HG03442 (cell line): ENCODE data around the gene AACS.
"Not testable (repeated sequence)": the region's sequence is repeated elsewhere in the genome, so short reads cannot be mapped to it uniquely, and the experiment has no call there.

Source experiments
- ATAC-seq: cut with Tn5 transposase; IDR thresholded peaks from one replicate; pipeline ENCODE4 v1.9.1; 2021; ENCODE audit warnings: mild to moderate bottlenecking, moderate library complexity; ENCODE audit not compliant: unreplicated experiment

Gene AACS

DNA sequence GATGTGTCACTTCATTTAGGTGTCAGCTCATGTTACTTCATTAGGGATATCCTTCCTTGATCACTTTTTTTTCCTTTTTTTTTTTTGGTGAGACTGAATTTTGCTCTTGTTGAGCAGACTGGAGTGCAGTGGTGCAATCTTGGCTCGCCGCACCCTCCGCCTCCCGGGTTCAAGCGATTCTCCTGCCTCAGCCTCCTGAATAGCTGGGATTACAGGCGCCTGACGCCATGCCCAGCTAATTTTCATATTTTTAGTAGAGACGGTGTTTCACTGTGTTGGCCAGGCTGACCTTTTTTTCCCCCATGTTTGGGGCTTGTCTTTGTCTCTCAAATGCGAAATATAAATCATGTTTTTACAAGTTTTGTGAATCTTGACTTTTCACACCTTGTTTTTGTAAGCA is 9.6 kb upstream of the AACS start:
- ATAC-seq = no peak

DNA sequence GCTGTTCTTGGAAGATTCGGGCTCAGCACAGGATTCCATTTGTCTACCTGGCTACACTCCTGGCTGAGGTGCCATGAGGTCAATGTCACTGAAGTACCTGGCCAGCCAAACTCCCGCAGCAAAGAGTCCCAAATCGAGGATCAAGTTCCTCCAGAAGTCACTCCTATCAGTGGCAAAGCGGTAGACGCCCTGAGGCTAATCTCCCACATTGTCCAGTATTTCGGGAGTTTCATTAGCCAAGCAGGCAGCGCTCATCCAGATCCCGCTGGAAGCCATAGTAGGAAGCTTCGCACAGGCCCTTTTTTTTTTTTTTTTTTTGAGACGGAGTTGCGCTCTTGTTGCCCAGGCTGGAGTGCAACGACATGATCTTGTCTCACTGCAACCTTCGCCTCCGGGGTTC is 8.9 kb upstream of the AACS start:
- ATAC-seq = no peak

DNA sequence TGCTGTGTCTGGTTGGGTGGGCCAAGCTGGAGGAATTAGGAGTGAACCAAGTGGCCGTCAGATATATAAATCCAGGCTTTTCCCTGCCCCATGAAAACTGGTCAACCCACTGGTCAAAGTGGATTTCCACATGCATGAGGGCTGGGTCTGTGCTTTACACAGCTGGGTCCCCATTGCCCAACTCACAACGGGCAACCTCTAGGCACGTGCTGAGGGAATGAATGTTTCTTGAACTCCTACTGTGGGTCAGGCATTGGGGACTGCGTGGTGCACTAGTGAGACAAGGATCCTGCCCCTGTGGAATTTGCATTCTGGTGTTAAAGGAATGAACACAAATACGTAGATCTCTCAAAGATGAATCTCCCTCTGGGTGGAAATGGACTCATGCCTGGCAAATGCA is 7.5 kb upstream of the AACS start:
- ATAC-seq = no peak

DNA sequence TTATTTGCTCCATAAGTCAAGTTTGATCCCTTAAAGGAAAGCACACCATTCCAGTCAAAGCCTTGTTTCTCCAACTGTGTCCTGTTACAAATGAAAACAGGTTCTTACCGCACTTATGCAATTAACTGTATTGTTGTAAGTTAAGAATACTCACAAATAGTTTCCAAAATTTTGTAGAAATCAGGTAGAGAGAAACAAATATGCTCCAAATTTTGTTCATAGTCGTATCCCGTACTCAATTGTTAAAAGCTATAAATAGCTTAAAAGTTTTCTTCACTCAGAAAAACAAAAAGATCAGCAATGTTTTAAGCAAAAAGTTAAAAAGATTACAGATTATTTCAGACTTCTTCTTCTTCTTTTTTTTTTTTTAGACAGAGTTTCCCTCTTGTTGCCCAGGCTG is 4.0 kb upstream of the AACS start:
- no peak for ATAC-seq

DNA sequence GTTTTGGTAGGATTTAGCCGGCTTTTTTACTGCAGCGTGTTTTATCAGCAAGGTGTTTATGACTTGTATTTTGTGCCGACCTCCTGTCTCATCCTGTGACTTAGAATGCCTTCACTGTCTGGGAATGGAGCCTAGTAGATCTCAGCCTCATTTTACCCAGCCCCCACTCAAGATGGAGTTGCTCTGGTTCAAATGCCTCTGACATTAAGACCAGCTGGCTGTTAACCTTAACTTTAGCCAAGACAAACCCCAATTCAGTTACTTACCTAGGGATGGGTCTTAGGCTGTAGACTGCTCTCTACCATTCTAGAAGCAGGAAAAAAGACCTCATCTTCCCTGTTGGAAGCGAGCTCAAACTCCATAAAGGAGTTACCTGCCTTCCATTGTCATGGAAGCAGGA is 1.7 kb upstream of the AACS start:
- not testable (repeated sequence) for ATAC-seq

DNA sequence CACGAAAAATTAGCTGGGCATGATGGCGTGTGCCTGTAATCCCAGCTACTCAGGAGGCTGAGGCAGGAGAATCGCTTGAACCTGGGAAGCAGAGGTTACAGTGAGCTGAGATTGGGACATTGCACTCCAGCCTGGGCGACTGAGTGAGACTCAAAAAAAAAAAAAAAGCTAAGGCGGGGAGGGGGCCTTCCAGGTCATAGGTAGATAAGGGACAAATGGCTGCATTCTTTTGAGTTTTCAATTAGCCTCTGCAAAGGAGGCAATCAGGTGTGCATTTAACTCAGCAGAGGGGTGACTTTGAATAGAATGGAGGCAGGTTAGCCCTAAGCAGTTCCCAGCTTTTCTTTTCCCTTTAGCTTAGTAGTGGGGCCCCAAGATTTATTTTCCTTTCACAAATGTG is 743 bp upstream of the AACS start:
- ATAC-seq = no peak

DNA sequence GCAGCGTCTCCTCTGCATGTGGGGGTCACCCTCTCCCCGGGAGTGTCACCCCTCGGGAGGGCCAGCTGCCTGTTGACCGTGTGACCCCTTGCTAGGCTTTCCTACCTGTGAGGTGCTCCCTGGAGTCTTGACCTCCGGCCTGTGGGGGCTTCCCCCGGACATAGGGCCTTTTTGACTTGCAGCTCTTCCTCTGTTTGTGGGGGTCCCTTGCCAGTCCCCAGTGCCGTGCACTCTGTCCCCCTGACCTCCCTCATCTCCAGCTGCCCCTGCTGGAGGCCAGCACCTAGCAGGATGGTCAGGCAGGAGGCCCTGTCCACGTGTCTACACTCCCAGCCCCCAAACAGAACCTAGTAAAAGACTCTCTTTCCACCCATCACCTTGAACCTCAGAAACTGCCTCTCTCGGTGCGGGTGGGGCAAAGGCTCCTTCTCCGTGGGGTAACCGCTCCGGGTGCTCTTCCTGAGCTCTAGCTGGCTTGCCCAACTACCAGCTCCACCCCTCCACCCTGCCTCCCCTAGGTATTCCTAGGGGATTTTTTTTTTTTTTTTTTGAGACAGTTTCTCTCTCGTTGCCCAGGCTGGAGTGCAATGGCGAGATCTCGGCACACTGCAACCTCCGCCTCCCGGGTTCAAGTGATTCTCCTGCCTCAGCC is 810 bp downstream of the AACS start:
- no peak for ATAC-seq

DNA sequence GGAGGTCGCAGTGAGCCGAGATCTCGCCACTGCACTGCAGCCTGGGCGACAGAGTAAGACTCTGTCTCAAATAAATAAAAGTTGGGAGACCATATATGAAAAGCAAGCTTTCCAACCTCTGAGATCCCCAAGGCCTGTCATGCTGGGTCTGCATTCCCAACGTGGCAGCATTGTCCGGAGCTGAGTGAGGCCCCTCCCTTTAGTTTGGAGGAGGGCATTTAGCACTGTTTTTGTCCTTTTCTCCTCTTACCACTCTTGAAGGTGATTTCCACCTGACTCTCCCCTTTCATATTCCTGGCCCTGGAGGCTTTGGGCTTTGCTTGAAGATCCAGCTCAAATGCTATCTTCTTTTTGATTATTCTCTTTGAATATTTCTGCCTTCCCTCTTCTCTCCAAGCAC is 3.2 kb downstream of the AACS start:
- no peak for ATAC-seq

DNA sequence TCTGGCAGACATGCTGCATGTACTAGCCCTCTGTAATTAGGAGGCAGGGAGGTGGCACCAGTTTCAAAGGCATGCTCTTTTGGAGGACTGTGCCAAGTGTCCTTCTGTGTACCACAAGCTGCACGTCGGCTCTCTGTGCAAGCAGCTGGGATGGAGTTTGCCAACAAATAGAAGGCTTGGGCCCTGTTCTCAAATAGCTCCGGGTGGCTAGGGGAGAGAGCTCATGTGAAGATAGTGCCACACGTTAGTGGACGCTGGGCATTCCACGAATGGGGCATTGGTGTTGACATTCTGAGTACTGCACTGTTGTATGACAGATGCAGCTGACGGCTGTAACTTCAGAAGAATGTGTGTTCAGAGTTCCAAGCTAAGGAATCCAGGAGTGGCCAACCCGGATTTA is 4.4 kb downstream of the AACS start:
- ATAC-seq = no peak

DNA sequence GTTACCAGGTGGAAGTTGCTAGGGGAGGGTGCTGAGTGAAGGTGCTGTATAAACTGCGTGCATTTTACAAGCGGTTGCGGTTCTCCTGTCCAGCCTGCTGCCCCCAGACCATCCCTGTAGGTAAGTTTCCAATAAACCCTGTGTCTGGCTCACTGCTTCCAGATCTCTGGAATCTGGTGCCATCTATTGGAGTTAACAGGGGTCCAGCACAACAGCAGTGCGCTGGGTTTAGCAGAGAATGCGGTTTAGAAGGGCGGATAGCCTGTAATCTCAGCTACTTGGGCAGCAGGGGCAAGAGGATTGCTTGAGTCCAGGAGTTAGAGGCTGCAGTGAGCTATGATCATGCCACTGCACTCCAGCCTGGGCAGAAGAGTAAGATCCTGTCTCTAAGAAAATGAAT is 4.9 kb downstream of the AACS start:
- ATAC-seq = no peak

DNA sequence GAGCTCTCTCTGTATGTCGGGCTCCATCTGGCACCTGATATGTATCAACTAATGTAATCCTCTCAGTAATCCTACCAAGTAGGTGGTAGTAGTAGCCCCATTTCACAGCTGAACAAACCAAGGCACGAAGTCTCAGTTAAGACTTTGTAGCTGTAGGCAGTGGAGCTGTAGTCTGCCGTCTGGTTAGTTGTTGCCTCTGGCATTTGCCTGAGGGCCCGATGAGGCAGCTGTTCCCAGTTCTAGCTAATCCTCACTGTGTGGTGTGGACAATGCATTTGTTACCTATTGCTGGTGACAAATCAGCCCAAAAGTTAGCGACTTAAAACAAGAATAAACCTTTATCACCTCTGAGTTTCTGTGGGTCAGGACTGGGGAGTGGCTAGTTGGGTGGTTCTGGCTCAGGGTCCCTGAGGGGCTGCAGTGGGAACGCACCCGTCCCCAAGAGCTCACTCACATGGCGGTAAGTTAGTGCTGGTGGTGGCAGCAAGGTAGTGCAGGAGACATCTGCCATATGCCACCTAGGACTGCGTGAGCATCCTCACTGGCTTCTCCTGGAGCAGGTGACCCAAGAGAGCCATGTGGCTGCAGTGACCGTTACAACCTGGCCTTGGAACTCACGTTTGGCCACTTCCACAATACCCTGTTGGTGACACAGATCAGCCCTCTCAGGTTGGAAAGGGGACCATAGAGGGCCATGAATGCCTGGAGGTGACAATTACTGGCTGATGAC is 5.6 kb downstream of the AACS start:
- ATAC-seq = no peak

DNA sequence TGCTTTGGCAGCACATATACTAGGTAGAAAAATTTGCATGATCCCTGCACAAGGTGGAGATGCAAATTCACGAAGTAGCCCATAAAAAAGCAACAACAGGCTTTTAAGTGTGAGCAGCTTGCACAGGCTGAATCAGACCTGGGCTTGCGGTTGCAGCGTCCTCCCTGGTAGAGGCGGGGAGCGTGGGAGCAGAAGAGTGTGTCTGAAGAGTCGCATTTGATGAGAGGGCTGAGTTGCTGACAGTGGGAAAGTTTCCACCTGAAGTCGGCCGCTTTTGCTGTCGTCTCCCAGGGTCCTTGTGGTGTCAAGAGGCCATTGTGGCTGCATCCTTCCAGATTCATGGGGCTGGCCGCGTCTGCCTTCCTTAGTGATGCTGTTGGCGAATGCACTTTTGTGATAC is 6.2 kb downstream of the AACS start:
- no peak for ATAC-seq

DNA sequence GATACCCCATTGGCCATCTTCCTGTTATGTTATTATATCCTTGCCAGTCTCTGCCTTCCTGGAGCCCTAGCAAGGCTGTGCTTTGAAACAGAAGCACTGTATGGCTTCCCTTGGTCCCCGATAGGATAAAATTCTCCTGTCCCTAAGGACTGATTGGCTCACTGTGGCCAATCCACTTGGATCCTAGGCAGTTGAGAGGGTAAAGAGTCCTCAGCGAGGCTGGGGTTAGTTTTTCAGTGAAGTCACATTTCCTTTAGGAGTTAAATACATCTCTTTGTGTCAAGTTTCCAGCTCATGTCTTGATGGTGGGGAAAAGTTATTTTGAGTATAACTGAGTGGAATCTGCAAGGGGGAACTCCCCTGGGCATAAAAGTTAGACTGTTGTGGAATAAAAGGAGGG is 7.3 kb downstream of the AACS start:
- ATAC-seq = no peak

DNA sequence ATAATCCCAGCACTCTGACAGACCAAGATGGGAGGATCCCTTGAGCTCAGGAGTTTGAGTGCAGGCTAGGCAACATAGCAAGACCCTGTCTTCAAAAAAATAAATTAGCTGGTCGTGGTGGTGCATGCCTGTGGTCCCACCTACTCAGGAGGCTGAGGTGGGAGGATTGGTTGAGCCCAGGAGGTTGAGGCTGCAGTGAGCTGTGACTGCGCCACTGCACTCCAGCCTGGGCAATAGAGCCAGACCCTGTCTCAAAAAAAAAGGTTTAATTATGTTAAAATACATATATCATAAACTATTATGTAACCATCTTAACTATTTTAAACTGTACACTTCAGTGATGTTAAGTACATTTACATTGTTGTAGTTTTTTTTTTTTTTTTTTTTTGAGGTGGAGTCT is 9.1 kb downstream of the AACS start:
- ATAC-seq = not testable (repeated sequence)

DNA sequence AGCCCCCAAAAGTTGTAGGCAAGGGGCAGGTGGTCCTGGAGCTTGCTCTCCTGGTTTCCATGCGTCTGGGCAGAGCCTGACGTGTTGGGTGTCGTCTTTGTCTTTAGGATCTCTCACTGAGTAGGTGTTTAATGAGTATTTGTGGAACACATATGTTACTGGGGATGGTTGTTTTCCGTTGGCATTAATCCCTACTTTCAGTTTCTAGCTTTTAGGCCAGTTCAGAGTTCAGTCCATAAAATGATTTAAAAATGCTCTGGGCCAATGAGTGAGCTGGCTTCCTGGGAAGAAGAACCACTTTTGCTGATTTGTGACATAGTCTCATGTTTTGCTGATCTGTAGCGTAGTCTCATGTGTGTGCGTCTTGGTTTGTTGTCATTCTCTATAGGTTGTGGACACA is 10.9 kb downstream of the AACS start:
- no peak for ATAC-seq

DNA sequence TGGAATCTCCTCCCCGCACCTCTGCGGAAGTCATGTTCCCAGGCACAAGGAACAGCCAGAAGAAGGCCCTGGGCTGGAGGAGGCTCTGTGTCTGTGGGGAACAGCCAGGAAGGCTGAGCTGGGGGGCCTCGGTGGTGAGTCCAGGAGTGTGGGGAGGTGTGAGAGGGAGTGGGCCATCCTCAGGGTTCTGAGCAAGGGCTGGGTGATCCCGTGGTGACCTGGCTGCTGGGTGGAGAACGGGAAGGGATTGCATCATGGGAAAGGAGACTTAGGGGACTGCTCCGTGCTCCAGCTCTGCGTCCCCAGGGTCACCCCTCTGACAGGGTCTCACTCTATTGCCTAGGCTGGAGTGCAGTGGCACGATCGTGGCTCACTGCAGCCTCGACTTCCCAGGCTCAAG is 13.8 kb downstream of the AACS start:
- ATAC-seq = no peak

DNA sequence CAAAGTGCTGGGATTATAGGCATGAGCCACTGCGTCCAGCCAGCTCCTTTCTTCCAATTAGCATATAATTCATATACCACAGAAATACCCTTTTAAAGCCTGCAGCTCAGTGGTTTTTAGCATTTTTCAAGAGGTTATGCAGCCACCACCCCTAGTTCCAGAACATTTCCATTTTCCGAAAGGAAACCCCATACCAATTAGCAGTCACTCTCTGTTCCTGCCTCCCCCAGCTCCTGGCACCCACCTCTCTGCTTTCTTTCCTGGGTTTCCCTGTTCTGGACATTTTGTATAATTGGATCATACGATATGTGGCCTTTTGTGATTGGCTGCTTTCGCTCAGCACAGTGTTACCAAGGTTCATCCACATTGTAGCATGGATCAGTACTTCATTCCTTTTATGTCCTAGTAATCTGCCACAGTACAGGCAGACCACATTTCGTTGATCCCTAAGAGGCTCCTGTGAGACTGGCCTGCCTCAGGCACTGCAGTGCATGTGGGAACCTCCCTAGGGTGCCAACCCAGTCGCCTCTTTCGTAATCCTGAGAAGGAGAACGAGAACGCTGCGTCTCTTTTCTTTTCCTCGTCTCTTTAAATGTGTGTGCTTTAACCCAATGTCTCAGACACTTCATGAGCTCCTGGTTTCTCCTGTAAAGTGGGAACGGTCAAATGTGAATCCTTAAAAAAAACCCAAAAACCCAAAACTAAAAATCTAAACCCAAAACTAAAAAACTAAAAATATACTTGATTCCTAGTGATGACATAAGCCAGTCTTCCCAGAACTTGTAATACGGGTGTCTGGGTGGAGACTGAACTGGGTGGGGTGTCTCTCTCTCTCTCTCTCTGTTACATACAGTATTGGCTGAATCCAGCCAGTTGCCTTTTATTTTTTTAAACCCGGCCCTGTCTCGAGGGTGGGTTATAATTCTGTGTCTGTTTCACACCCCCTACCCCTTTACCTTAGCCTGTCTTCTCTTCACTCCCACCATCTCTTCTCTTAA is 14.7 kb downstream of the AACS start:
- ATAC-seq = no peak

DNA sequence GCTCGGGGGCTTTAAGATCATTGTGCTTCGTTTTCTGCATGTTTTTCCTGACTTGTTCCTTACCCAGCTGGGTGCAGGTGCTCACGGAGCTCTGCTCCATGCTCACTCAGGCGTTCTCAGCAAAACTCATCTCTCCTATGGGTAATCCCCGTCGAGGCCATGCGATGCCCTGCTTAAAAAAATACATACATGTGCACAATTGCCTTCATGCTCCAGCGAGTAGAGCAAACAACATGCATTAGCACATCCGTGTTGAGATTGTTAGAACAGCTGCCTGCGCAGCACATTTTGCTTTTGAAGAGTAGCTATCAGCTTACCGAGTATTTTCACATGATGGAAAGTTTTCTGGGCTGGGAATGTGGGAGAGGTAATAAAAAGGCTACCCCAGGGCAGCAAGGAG is 16.2 kb downstream of the AACS start:
- no peak for ATAC-seq

DNA sequence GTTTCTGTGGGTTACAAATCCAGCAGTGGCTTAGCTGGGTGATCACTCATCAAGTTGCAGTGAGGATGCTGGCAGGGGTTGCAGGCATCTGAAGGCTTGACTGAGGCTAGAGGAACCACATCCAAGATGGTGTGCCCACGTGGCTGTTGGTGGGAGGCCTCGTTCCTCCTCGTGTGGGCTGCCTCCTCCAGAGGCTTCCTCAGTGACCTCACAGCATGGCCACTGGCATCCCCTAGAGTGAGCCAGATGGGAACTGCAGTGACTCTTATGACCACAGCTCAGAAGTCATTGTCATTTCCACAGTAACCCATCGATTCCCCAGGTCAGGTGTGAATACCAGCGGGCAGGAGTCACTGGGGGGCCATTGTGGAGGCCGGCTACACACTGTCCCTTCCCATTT is 17.8 kb downstream of the AACS start:
- no peak for ATAC-seq

DNA sequence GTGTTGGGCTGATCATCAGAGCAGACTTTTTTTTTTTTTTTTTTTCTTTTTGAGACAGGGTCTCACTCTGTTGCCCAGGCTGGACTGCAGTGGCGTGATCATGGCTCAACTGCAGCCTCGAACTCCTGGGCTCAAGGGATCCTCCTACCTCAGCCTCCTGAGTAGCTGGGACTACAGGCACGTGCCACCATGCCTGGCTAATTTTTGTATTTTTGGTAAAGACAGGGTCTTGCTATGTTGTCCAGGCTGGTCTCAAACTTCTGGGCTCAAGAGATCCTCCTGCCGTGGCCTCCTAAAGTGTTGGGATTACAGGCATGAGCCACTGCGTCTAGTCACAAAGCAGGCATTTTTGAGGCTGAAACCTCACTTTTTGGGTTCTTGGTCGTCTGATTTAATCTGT is 23.0 kb downstream of the AACS start:
- not testable (repeated sequence) for ATAC-seq

DNA sequence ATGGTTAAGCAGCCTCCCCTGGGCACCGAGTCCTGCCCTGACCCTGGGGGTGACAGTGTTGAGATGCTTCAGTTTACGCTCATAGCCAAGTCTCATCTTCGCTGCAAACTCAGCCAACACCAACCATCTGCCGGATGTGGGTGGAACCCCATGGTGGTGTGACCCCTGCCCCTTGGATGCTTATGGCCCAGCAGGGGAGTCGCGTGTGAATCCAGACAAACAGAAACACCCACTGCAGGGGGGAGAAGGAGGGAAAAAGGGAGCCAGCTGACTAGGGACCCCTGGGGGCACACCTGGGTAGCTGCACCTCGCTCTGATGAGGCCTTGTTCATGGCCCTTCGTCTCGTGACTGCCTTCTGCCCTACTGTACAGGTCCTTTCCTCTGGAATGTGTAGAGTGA is 23.8 kb downstream of the AACS start:
- no peak for ATAC-seq

DNA sequence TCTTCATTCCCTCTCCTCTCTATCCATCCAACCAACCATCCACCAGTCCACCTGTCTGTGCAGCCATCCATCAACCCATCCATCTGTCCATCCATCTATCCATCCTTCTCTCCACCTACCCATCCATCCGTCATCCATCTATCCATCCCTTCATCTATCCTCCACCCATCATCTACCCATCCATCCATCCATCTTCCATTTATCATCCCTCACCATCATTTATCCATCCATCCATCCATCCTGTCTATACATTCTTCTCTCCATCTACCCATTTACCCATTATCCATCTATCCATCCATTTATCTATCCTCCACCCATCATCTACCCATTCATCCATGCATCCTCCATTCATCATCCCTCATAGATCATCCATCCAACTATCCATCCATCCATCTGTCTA is 24.4 kb downstream of the AACS start:
- ATAC-seq = no peak
